Muscle layer of duodenum (tissue), 2 donors: ENCODE measurements around the gene GJB5.

Experiments used
- H3K27ac ChIP-seq: one replicate; pipeline ENCODE4 v1.7.0; 2013; ENCODE audit warnings: mild to moderate bottlenecking, low read length
- H3K27me3 ChIP-seq: one replicate; pipeline ENCODE4 v1.7.0; 2013; ENCODE audit warnings: low read depth, mild to moderate bottlenecking, control low read depth, low read length
- H3K36me3 ChIP-seq, 2 donors: one replicate each; pipeline ENCODE4 v1.7.0; 2013; ENCODE audit warnings: low read length in 2 of 2, control low read depth in 1 of 2, mild to moderate bottlenecking in 1 of 2; ENCODE audit not compliant: insufficient read depth in 2 of 2, control insufficient read depth in 1 of 2
- H3K4me1 ChIP-seq, 2 donors: one replicate each; pipeline ENCODE4 v1.7.0; 2013; ENCODE audit warnings: low read length in 2 of 2, mild to moderate bottlenecking in 2 of 2, control low read depth in 1 of 2, moderate library complexity in 1 of 2; ENCODE audit not compliant: insufficient read depth in 2 of 2, control insufficient read depth in 1 of 2
- H3K4me3 ChIP-seq, 2 donors: one replicate each; pipeline ENCODE4 v1.7.0; 2013; ENCODE audit warnings: low read length in 2 of 2, low read depth in 1 of 2, mild to moderate bottlenecking in 1 of 2
- H3K9me3 ChIP-seq, 2 donors: one replicate each; pipeline ENCODE4 v1.7.0; 2013; ENCODE audit warnings: low read length in 2 of 2, control low read depth in 1 of 2, mild to moderate bottlenecking in 1 of 2; ENCODE audit not compliant: control insufficient read depth in 1 of 2
- donor health status: healthy.

GJB5 gene

DNA sequence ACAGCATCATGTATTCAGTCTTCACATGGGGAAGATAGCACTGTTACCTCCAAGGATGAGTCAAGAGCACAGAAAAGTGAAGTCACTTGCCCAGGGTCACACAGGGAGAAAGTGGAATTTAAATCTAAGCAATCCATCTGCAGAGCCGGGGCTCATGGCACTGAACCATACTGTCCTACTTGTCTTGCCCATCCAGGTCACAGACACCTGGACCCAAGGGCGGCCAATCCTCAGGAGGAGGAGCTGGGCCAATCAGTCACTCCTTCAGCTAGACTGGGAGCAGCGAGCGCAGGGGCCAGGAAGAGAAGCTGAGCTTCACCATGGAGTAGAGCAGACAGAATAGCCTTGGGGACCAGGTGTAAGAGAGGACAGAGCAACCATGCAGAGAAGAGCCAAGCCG lies 9.2 kb upstream of the GJB5 start:
- Histone ChIP-seq H3K27ac (no peak overlapping the region), H3K27me3 (peaks cover 6% of the 10 kb centered on the region), H3K4me3 (no peak overlapping the region)

DNA sequence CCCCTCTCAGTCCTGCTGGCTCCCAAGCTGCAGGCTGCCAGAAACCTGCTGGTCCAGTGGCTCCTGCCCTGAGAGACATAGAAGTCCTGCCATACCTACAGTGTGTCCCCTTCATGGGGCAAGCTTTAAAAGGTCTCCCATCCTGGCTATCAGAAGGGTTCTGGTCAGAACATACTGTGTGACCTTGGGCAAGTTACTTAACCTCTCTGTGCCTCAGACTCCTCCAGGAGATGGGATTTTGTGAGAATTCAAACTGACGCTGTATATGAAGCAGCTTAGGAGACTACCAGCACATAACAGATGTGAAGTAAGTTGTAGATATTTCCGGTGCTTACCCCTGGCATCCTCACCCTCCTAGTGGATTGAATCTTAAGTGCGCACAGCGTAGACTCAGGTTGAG lies 8.7 kb upstream of the GJB5 start:
- Histone ChIP-seq H3K36me3 (no peaks in the 10 kb centered on the region), H3K27ac (no peak overlapping the region), H3K9me3 (no peaks in the 10 kb centered on the region), H3K4me3 (no peak overlapping the region), H3K27me3 (peaks cover 6% of the 10 kb centered on the region), H3K4me1 (peaks cover 0 to 3% of the 10 kb centered on the region in 2 donors)

More for the DNA sequence above, 9.2 kb upstream of the GJB5 start:
- Histone ChIP-seq H3K4me1 (peaks cover 0 to 3% of the 10 kb centered on the region in 2 donors), H3K9me3 (no peaks in the 10 kb centered on the region), H3K36me3 (no peaks in the 10 kb centered on the region)

DNA sequence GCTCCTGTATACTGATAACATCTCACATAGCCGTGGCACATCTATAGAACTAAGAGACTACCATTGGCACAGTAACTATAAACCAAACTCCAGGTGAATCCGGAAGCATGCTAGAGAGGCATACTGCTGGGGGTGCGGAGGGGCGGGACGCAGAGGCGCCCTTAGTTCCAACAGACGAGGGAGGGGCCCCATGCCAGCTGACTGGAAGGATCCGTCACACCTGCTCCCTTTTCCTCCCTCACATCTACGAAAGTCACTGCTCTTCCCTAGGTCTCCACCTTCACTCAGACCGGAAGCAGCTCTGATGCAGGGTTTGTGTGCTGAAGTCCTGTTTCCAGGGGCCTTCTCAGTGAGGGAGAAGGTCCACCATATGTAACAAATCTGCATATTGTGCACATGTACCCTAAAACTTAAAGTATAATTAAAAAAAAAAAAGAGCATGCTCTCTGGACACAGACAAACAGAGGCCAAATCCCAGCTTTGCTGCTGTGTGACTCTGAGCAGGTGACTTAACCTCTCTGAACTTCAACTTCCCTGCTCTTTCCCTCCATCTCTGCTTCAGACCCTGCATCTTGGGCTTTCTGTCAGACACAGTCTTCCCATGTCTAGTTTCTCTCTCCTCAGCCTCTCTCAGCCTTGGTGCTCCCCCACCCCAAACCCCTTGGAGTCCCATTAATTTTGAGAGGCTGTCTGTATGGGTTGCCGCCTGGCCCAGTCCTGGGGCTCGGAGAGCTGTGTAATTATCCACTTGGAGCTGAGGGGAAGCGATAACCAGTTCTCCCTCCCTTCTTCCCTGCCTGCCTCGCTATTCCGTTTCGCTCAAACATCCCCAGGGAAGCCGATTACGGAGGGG lies 7.8 kb upstream of the GJB5 start:
- Histone ChIP-seq H3K27me3 (peaks cover 6% of the 10 kb centered on the region), H3K4me1 (peaks cover 0 to 3% of the 10 kb centered on the region in 2 donors), H3K36me3 (no peaks in the 10 kb centered on the region), H3K9me3 (no peaks in the 10 kb centered on the region), H3K27ac (no peak overlapping the region), H3K4me3 (no peak overlapping the region)

DNA sequence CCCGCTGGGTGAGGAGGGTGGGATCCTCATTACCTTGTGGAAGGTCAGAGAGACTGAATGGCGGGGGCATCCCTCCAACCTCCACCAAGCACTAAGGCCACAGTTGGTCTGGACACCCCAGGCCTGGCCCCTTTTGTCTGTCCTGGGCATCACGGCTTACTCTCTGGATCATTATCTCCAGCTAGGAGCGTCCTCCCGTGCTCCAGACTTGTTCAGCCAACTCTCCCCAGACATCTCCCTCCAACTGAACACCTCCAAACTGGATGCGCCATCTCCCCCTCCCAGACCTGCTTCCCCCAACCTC lies 7.3 kb upstream of the GJB5 start:
- Histone ChIP-seq H3K27ac (no peak overlapping the region), H3K36me3 (no peaks in the 10 kb centered on the region), H3K4me3 (no peak overlapping the region), H3K9me3 (no peaks in the 10 kb centered on the region), H3K4me1 (no peaks in the 10 kb centered on the region), H3K27me3 (peaks cover 6% of the 10 kb centered on the region)

DNA sequence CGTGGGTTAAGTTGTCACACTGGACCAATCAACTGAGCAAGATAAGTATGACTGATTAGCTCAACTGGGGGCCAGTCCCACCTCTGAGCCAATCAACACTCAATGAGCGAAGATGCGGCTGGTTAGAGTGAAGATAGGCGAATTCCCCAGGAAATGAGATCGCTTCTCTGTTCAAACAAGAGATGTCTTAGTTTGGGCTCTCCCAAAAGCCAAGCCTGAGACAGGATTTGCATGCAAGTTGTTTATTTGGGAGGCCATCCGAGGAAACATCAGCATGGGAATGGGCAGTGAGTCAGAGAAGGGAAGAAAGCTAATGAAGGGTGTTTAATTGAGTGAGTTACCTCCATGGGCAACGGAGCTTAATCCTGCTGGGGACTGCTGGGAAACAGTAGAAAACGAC lies 4.9 kb upstream of the GJB5 start:
- H3K9me3 ChIP-seq = no peaks in the 10 kb centered on the region
- H3K27me3 ChIP-seq = no peaks in the 10 kb centered on the region
- H3K36me3 ChIP-seq = no peaks in the 10 kb centered on the region
- no peaks in the 10 kb centered on the region for H3K4me1 ChIP-seq
- H3K27ac ChIP-seq = no peak overlapping the region
- no peak overlapping the region for H3K4me3 ChIP-seq

DNA sequence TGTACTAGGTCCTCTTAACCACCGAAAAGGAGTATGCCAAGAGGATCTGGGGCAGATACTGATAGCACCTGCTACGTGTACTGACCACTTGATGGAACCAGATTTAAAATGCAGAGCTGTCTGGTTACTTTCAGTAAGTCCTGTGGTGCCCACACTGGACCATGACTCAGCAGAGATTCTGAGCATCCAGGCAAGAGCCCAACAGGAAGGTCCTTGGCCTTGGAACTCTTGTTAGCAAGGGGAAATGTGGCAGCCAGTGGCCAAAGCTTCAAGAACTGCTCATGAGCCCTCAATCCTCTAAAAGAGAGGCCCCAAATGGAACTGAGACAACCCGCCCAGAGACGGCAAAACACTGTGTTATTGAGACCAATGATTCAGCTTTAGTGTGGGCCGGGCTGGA lies 4.2 kb upstream of the GJB5 start:
- H3K9me3 ChIP-seq = no peaks in the 10 kb centered on the region
- H3K4me1 ChIP-seq = no peaks in the 10 kb centered on the region
- no peaks in the 10 kb centered on the region for H3K36me3 ChIP-seq
- no peak overlapping the region for H3K4me3 ChIP-seq
- no peak overlapping the region for H3K27ac ChIP-seq
- no peaks in the 10 kb centered on the region for H3K27me3 ChIP-seq

DNA sequence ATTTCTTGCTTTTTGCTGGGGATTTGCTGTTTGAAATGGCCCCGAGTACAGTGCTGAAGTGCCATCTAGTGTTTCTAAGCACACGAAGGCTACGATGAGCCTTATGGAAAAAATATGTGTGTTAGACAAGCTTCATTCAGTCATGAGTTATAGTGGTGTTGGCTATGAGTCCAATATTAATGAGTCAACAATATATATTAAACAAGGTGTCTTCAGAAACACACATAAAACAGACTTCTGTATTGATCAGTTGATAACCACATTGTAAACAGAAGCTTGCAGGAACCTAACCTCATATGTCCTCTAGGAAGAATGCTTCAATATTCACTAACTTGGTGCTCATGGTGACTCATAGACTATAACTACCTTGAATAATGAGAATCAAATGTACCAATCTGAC lies 1.7 kb upstream of the GJB5 start:
- Histone ChIP-seq H3K4me1 (no peaks in the 10 kb centered on the region), H3K4me3 (no peak overlapping the region), H3K27ac (no peak overlapping the region), H3K9me3 (no peaks in the 10 kb centered on the region), H3K27me3 (no peaks in the 10 kb centered on the region), H3K36me3 (no peaks in the 10 kb centered on the region)

DNA sequence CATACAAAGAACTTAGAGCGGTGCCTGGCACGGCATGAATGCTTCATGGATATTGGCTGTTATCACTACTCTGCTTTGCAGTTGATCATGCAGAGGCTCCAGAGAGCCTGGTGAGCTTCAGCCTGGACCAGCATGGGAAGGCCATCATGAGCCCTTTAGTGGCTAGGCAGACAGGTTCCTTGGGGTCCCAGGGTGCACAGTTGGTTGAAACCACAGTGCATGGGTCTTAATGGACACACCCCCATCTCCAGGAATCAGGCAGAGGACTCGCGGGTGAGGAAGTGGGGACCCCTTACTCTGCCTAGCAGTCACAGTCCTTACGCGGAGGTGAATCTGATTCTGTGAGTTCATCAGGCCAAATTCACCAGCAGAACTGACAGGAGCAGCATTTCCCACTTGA lies 1.1 kb downstream of the GJB5 start:
- Histone ChIP-seq H3K27ac (no peak overlapping the region), H3K27me3 (no peaks in the 10 kb centered on the region), H3K9me3 (no peaks in the 10 kb centered on the region), H3K36me3 (no peaks in the 10 kb centered on the region), H3K4me3 (no peak overlapping the region), H3K4me1 (no peaks in the 10 kb centered on the region)

DNA sequence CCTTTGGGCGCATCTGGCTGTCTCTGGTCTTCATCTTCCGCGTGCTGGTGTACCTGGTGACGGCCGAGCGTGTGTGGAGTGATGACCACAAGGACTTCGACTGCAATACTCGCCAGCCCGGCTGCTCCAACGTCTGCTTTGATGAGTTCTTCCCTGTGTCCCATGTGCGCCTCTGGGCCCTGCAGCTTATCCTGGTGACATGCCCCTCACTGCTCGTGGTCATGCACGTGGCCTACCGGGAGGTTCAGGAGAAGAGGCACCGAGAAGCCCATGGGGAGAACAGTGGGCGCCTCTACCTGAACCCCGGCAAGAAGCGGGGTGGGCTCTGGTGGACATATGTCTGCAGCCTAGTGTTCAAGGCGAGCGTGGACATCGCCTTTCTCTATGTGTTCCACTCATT lies 2.5 kb downstream of the GJB5 start:
- no peaks in the 10 kb centered on the region for H3K9me3 ChIP-seq
- no peaks in the 10 kb centered on the region for H3K27me3 ChIP-seq
- H3K4me1 ChIP-seq = no peaks in the 10 kb centered on the region
- H3K4me3 ChIP-seq = no peak overlapping the region
- no peak overlapping the region for H3K27ac ChIP-seq
- H3K36me3 ChIP-seq = no peaks in the 10 kb centered on the region

DNA sequence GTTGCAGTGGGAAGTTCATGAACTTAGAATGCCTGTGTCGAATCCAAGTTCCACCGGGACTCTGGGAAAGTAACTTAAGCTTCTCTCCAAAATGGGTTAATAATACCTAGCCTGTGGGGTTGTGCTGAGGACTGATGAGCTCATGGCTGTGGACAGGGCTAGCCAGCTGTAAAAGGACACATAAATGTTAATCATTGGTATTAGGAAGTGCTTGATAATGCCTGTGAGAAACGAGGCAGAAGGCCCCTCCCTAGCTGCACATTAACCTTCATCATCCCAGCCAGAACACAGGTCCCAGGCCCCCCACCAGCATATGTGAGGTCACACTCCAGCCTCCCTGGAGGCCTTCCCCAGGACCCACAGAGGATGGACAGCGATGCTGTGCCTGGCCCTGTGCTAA lies 3.9 kb downstream of the GJB5 start:
- no peaks in the 10 kb centered on the region for H3K4me1 ChIP-seq
- H3K27me3 ChIP-seq = no peaks in the 10 kb centered on the region
- H3K9me3 ChIP-seq = no peaks in the 10 kb centered on the region
- no peaks in the 10 kb centered on the region for H3K36me3 ChIP-seq
- H3K27ac ChIP-seq = no peak overlapping the region
- no peak overlapping the region for H3K4me3 ChIP-seq

DNA sequence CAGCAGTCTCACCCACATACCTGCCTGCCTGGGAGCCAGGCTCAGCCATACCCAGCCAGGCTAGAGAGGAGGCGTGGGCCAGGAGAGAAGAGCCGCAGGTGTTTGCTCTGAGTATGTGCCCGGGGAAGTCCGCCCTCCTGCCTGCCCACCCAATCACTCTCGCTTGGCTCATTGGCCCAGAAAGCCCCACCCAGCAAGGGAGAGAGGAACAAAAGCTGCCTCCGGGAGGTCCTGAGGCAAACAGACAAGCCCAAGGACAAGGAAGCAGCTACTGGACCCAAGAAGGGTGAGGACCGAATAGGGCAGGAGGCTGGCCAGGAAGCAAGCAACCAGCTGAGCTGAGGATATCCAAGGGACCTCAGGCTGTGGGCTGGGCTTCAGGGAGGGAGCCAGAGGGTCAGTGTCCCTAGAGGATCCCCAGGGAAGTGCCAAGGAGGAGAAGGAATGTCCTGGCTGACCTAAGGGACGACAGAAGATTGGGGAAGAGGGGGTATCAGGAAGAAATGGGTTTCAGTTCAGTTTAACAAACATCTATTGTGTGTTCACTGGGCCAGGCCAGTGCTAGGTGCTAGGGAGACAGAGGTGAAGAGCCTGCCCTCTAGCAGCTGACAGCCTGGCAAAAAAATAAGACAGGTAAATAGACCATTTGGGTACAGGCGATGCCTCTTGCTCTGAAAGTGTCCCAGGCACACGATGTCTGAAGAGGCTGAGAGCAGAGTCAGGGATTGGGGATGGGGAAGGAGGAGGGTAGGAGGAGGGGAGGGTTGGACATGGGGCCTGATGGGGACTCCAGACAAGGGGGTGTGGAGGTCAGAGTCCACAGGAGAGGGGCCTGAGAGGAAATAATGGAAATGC lies 4.9 kb downstream of the GJB5 start, which contains the start of gene GJB4:
Gene GJB4 (plus strand): TSS at position 238 of the 855 bp plus-strand sequence. CDS start 1,515 bp downstream, outside the sequence.
- Histone ChIP-seq H3K4me1 (no peaks in the 10 kb centered on the region), H3K36me3 (no peaks in the 10 kb centered on the region), H3K27ac (no peak within 1 kb of the TSS), H3K4me3 (no peak within 1 kb of the TSS), H3K27me3 (no peaks in the 10 kb centered on the region), H3K9me3 (peaks cover 0 to 3% of the 10 kb centered on the region in 2 donors)
